SK-N-SH treated with all-trans-retinoic acid at 6 μM for 48 hours (cell line): Measurements from ENCODE around the gene INMT.

Experiments used
- ISL1 ChIP-seq: fragments of 250-450 bp; sonication (Bioruptor Pico); IDR thresholded peaks from 2 replicates; pipeline ENCODE4 v2.1.2; 2022; ENCODE audit warnings: mild to moderate bottlenecking, moderate library complexity
- PATZ1 ChIP-seq: fragments of 250-450 bp; sonication (Bioruptor Pico); IDR thresholded peaks from 2 replicates; pipeline ENCODE4 v1.8.0; 2020; ENCODE audit warnings: mild to moderate bottlenecking, moderate library complexity, borderline replicate concordance
- RARB ChIP-seq: fragments of 250-450 bp; sonication (Bioruptor Pico); IDR thresholded peaks from 2 replicates; pipeline ENCODE4 v1.8.0; 2021; ENCODE audit warnings: mild to moderate bottlenecking, moderate library complexity
- SNAI2 ChIP-seq: fragments of 250-450 bp; sonication (Bioruptor Pico); IDR thresholded peaks from 2 replicates; pipeline ENCODE4 v1.5.0; 2020; ENCODE audit warnings: mild to moderate bottlenecking, moderate library complexity
- ZFP30 ChIP-seq: fragments of 450-650 bp; formaldehyde crosslinking; IDR thresholded peaks from 2 replicates; pipeline ENCODE4 v1.5.0; 2022; ENCODE audit warnings: mild to moderate bottlenecking, moderate library complexity

- no peak for TF ChIP-seq PATZ1
- TF ChIP-seq ISL1 (CRISPR knock-in tag), result no peak
- TF ChIP-seq SNAI2 (CRISPR knock-in tag), result no peak
- no peak for TF ChIP-seq ZFP30
- TF ChIP-seq RARB (CRISPR knock-in tag), result no peak
Observed at GRCh38 chr7:30733216-30733615, 18.7 kb upstream of the INMT start.
